ENCODE results near the gene GRWD1.

The GRWD1 gene

DNA sequence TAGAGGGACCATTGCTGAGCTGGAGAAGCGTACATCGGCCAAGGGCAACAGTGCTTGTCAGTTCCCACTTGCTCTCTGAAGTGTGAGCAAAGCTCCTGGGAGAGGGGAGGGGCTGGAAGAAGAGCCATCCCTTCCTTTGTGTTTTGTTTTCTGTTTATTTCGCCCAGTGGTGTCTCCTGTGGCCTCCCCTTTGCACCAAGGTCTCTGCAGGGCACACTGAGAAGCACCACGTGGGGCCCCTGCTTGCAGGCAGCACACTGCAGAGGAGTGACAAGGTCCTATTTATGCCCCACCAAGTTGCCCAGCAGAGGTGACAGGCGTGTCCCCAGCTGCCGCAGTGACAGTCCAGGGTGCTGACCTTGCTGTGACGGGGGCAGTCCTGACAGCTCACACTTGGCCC, 28.4 kb upstream of the GRWD1 start:
- Histone ChIP-seq H3K36me3 (ENCODE audit: control insufficient read depth in 1 of 2, insufficient read depth in 2 of 2, low read depth in 1 of 2, low read length in 2 of 2) (peaks cover 0 to 5% of the 10 kb centered on the region in 2 experiments), H3K9ac (ENCODE audit: low read length) (no peak overlapping the region), H3K9me3 (ENCODE audit: control insufficient read depth, low read length) (no peaks in the 10 kb centered on the region), H3K4me3 (ENCODE audit: insufficient read depth in 1 of 2, low read depth in 1 of 2, low read length in 2 of 2) (no peak overlapping the region), H2AK5ac (ENCODE audit: low read length, severe bottlenecking) (no peak overlapping the region), H2BK5ac (ENCODE audit: low read depth, low read length, poor library complexity, severe bottlenecking) (no peak overlapping the region), H3K4me2 (ENCODE audit: low read length, poor library complexity, severe bottlenecking) (no peak overlapping the region), H3K79me1 (replicated peaks; ENCODE audit: low read length, poor library complexity, severe bottlenecking) (no peaks in the 10 kb centered on the region), H3K4me1 (ENCODE audit: control insufficient read depth, insufficient read depth, low read depth, low read length) (peaks cover 12% of the 10 kb centered on the region), H2BK12ac (ENCODE audit: low read length in 2 of 2) (no peak overlapping the region), H3K18ac (ENCODE audit: low read depth in 1 of 2, low read length in 2 of 2) (no peak overlapping the region), H4K91ac (ENCODE audit: low read length) (no peak overlapping the region), H3K27ac (ENCODE audit: low read length, poor library complexity, severe bottlenecking) (no peak overlapping the region), H3K14ac (ENCODE audit: low read length in 2 of 2) (peak overlapping the region in 1 of 2 experiments; percentile 31), H3K23ac (ENCODE audit: low read length in 2 of 2) (no peak overlapping the region), H2BK15ac (ENCODE audit: low read depth, poor library complexity, severe bottlenecking) (no peak overlapping the region), H3K4ac (ENCODE audit: low read depth in 1 of 2, low read length in 2 of 2) (no peak overlapping the region), H3K27me3 (ENCODE audit: control insufficient read depth in 1 of 2, insufficient read depth in 1 of 2, low read length in 2 of 2) (no peaks in the 10 kb centered on the region), H2BK120ac (ENCODE audit: low read depth, low read length) (no peak overlapping the region), H2AFZ (ENCODE audit: low read depth, low read length) (no peak overlapping the region), H4K8ac (ENCODE audit: low read length) (no peak overlapping the region)
- 80% methylated on average over 7 of the region's 7 CpGs for WGBS
- no peak for DNase-seq

DNA sequence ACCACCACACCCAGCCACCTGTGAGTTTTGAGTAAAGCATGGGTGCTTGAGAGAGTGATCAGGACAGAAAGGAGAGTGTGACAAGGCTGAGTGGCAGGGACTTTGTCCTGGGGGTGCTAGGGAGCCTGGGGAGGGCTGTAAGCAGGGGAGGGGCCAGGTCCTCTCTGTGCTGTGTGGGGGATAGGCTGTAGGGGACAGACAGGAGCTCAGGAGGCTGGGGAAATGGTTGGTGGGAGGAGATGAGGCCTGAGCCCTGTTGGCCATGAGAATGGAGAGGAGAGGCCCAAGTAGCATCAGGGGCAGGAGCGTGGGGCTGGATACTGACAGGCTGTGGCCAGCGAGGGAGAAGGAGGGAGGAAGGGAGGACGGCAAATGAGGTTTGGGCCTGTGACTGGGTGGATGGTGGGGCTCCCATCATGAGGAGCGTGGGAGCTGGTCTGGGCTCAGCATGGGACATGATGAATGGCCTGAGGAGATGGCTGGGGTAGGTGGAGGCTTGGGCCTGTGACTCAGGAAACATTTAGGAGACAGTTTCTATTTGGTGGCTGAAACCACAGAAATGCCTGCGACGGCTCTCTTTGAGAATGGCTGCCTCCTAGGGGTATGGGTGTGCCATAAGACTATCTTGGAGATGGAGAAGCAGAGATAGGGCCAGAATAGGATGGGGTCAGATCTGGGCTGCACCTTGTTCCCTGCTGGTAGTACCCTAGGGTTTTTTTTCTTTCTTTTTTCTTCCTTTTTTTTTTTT, 27.3 kb upstream of the GRWD1 start:
- Histone ChIP-seq H2AFZ (ENCODE audit: low read depth, low read length) (peak overlapping the region; percentile 60), H3K9me3 (ENCODE audit: control insufficient read depth, low read length) (no peaks in the 10 kb centered on the region), H2BK12ac (ENCODE audit: low read length in 2 of 2) (no peak overlapping the region), H2BK120ac (ENCODE audit: low read depth, low read length) (no peak overlapping the region), H3K36me3 (ENCODE audit: control insufficient read depth in 1 of 2, insufficient read depth in 2 of 2, low read depth in 1 of 2, low read length in 2 of 2) (peaks cover 0 to 5% of the 10 kb centered on the region in 2 experiments), H3K27me3 (ENCODE audit: control insufficient read depth in 1 of 2, insufficient read depth in 1 of 2, low read length in 2 of 2) (no peaks in the 10 kb centered on the region), H3K4me2 (ENCODE audit: low read length, poor library complexity, severe bottlenecking) (no peak overlapping the region), H3K23ac (ENCODE audit: low read length in 2 of 2) (peak overlapping the region in 1 of 2 experiments; percentile 1), H3K14ac (ENCODE audit: low read length in 2 of 2) (no peak overlapping the region), H3K4me1 (ENCODE audit: control insufficient read depth, insufficient read depth, low read depth, low read length) (peaks cover 12% of the 10 kb centered on the region), H3K9ac (ENCODE audit: low read length) (no peak overlapping the region), H2BK5ac (ENCODE audit: low read depth, low read length, poor library complexity, severe bottlenecking) (no peak overlapping the region), H3K18ac (ENCODE audit: low read depth in 1 of 2, low read length in 2 of 2) (peak overlapping the region in 1 of 2 experiments; percentile 31), H3K4me3 (ENCODE audit: insufficient read depth in 1 of 2, low read depth in 1 of 2, low read length in 2 of 2) (no peak overlapping the region), H3K27ac (ENCODE audit: low read length, poor library complexity, severe bottlenecking) (no peak overlapping the region), H4K8ac (ENCODE audit: low read length) (no peak overlapping the region), H4K91ac (ENCODE audit: low read length) (peak overlapping the region; percentile 70), H2AK5ac (ENCODE audit: low read length, severe bottlenecking) (no peak overlapping the region), H3K4ac (ENCODE audit: low read depth in 1 of 2, low read length in 2 of 2) (no peak overlapping the region), H2BK15ac (ENCODE audit: low read depth, poor library complexity, severe bottlenecking) (no peak overlapping the region), H3K79me1 (replicated peaks; ENCODE audit: low read length, poor library complexity, severe bottlenecking) (no peaks in the 10 kb centered on the region)
- peak; percentile 59 for DNase-seq
- 81% methylated on average over 6 of the region's 6 CpGs for WGBS

DNA sequence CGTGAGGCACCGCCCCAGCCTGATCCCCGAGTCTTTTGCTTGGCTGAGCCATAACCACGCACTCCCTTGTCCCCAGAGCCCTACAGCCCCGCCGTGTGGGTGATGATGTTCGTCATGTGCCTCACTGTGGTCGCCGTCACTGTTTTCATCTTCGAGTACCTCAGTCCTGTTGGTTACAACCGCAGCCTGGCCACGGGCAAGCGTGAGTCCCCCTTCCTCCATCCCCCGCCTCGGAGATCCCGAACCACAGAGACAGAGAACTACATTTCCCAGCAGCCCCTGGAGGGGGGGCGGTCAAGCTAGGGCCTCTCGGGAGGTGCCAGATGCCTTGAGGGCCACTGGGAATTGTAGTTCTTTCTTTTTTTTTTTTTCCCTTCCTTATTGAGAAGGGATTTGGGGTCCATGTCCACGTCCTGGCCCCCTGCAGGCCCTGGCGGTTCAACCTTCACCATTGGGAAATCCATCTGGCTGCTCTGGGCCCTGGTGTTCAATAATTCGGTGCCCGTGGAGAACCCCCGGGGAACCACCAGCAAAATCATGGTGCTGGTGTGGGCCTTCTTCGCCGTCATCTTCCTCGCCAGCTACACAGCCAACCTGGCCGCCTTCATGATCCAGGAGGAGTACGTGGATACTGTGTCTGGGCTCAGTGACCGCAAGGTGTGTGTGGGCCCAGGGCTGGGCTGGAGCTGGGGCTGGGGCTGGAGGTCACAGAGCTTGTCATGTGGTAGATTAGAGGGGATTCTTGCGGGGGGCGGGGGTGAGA, 26.4 kb upstream of the GRWD1 start:
- peak; percentile 45 for DNase-seq
- no peak overlapping the region for H3K4me3 ChIP-seq (ENCODE audit: insufficient read depth in 1 of 2, low read depth in 1 of 2, low read length in 2 of 2)
- H3K23ac ChIP-seq (ENCODE audit: low read length in 2 of 2): no peak overlapping the region
- no peak overlapping the region for H2BK12ac ChIP-seq (ENCODE audit: low read length in 2 of 2)
- no peak overlapping the region for H2BK5ac ChIP-seq (ENCODE audit: low read depth, low read length, poor library complexity, severe bottlenecking)
- H4K8ac ChIP-seq (ENCODE audit: low read length): no peak overlapping the region
- no peak overlapping the region for H3K9ac ChIP-seq (ENCODE audit: low read length)
- H3K27me3 ChIP-seq (ENCODE audit: control insufficient read depth in 1 of 2, insufficient read depth in 1 of 2, low read length in 2 of 2): no peaks in the 10 kb centered on the region
- no peak overlapping the region for H3K4ac ChIP-seq (ENCODE audit: low read depth in 1 of 2, low read length in 2 of 2)
- H2BK15ac ChIP-seq (ENCODE audit: low read depth, poor library complexity, severe bottlenecking): no peak overlapping the region
- peak overlapping the region; percentile 24 for H2AK5ac ChIP-seq (ENCODE audit: low read length, severe bottlenecking)
- no peak overlapping the region for H3K4me2 ChIP-seq (ENCODE audit: low read length, poor library complexity, severe bottlenecking)
- H2AFZ ChIP-seq (ENCODE audit: low read depth, low read length): no peak overlapping the region
- no peak overlapping the region for H2BK120ac ChIP-seq (ENCODE audit: low read depth, low read length)
- peak overlapping the region; percentile 76 for H4K91ac ChIP-seq (ENCODE audit: low read length)
- H3K36me3 ChIP-seq (ENCODE audit: control insufficient read depth in 1 of 2, insufficient read depth in 2 of 2, low read depth in 1 of 2, low read length in 2 of 2): peaks cover 0 to 5% of the 10 kb centered on the region in 2 experiments
- 86% methylated on average over 27 of the region's 31 CpGs for WGBS
- H3K79me1 ChIP-seq (replicated peaks; ENCODE audit: low read length, poor library complexity, severe bottlenecking): no peaks in the 10 kb centered on the region
- peaks cover 6% of the 10 kb centered on the region for H3K4me1 ChIP-seq (ENCODE audit: control insufficient read depth, insufficient read depth, low read depth, low read length)
- no peak overlapping the region for H3K18ac ChIP-seq (ENCODE audit: low read depth in 1 of 2, low read length in 2 of 2)
- no peaks in the 10 kb centered on the region for H3K9me3 ChIP-seq (ENCODE audit: control insufficient read depth, low read length)
- H3K27ac ChIP-seq (ENCODE audit: low read length, poor library complexity, severe bottlenecking): no peak overlapping the region
- H3K14ac ChIP-seq (ENCODE audit: low read length in 2 of 2): no peak overlapping the region

DNA sequence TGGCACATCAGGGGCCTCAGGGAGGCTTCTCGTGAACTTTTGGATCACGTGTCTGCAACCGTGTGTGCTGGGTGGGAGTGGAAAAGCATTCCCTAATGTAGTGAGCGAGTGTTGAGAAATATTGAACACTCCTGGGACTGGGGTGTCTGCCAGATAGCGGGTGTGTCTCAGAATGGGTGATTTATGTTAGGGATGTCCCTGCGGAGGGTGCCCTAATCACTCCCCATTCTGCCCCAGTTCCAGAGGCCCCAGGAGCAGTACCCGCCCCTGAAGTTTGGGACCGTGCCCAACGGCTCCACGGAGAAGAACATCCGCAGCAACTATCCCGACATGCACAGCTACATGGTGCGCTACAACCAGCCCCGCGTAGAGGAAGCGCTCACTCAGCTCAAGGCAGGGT, 24.2 kb upstream of the GRWD1 start:
- no peak overlapping the region for H2BK120ac ChIP-seq (ENCODE audit: low read depth, low read length)
- no peak overlapping the region for H2AFZ ChIP-seq (ENCODE audit: low read depth, low read length)
- peak overlapping the region; percentile 52 for H3K9ac ChIP-seq (ENCODE audit: low read length)
- H3K4ac ChIP-seq (ENCODE audit: low read depth in 1 of 2, low read length in 2 of 2): no peak overlapping the region
- H2AK5ac ChIP-seq (ENCODE audit: low read length, severe bottlenecking): no peak overlapping the region
- H3K14ac ChIP-seq (ENCODE audit: low read length in 2 of 2): no peak overlapping the region
- no peak overlapping the region for H3K23ac ChIP-seq (ENCODE audit: low read length in 2 of 2)
- no peak overlapping the region for H3K4me2 ChIP-seq (ENCODE audit: low read length, poor library complexity, severe bottlenecking)
- no peak for DNase-seq
- H4K8ac ChIP-seq (ENCODE audit: low read length): no peak overlapping the region
- no peak overlapping the region for H2BK12ac ChIP-seq (ENCODE audit: low read length in 2 of 2)
- no peaks in the 10 kb centered on the region for H3K9me3 ChIP-seq (ENCODE audit: control insufficient read depth, low read length)
- no peak overlapping the region for H2BK15ac ChIP-seq (ENCODE audit: low read depth, poor library complexity, severe bottlenecking)
- H2BK5ac ChIP-seq (ENCODE audit: low read depth, low read length, poor library complexity, severe bottlenecking): no peak overlapping the region
- peaks cover 7% of the 10 kb centered on the region for H3K4me1 ChIP-seq (ENCODE audit: control insufficient read depth, insufficient read depth, low read depth, low read length)
- H3K27me3 ChIP-seq (ENCODE audit: control insufficient read depth in 1 of 2, insufficient read depth in 1 of 2, low read length in 2 of 2): no peaks in the 10 kb centered on the region
- peak overlapping the region in 1 of 2 experiments; percentile 52 for H3K4me3 ChIP-seq (ENCODE audit: insufficient read depth in 1 of 2, low read depth in 1 of 2, low read length in 2 of 2)
- no peaks in the 10 kb centered on the region for H3K79me1 ChIP-seq (replicated peaks; ENCODE audit: low read length, poor library complexity, severe bottlenecking)
- 91% methylated on average over 15 of the region's 16 CpGs for WGBS
- H3K27ac ChIP-seq (ENCODE audit: low read length, poor library complexity, severe bottlenecking): no peak overlapping the region
- H4K91ac ChIP-seq (ENCODE audit: low read length): peak overlapping the region; percentile 48
- no peak overlapping the region for H3K18ac ChIP-seq (ENCODE audit: low read depth in 1 of 2, low read length in 2 of 2)
- no peaks in the 10 kb centered on the region for H3K36me3 ChIP-seq (ENCODE audit: control insufficient read depth in 1 of 2, insufficient read depth in 2 of 2, low read depth in 1 of 2, low read length in 2 of 2)

Data from mesenchymal stem cell (in vitro differentiated cells and primary cell).